Fibroblast of lung (primary cell): ENCODE results near the gene ROR2. TPM values are rescaled to one million over a fixed set of nuclear protein-coding genes. Genes with fewer than 3 reads are reported as not detected.

ENCODE experiments used
- DNase-seq, 2 donors: peaks; one replicate each; pipeline versions ENCODE4 v3.0.0 to v3.0.0-alpha.2; 2010; ENCODE audit warnings: low read depth in 2 of 2
- H2AFZ ChIP-seq: 2 replicates; pipeline ENCODE4 v1.5.1; 2012; ENCODE audit warnings: low read length, control low read depth, inconsistent platforms
- H3K27ac ChIP-seq: 2 replicates; pipeline ENCODE4 v1.5.1; 2011; ENCODE audit warnings: low read length, control low read depth; ENCODE audit not compliant: insufficient read depth
- H3K27me3 ChIP-seq: 2 replicates; pipeline ENCODE4 v1.5.1; 2011; ENCODE audit warnings: mild to moderate bottlenecking, low read length; ENCODE audit not compliant: control insufficient read depth, insufficient read depth
- H3K36me3 ChIP-seq: 2 replicates; pipeline ENCODE4 v1.5.1; 2011; ENCODE audit warnings: low read length; ENCODE audit not compliant: control insufficient read depth, insufficient read depth
- H3K4me1 ChIP-seq: 2 replicates; pipeline ENCODE4 v1.5.1; 2011; ENCODE audit warnings: low read length; ENCODE audit not compliant: control insufficient read depth, insufficient read depth; ENCODE audit errors: extremely low read depth
- H3K4me2 ChIP-seq: 2 replicates; pipeline ENCODE4 v1.5.1; 2011; ENCODE audit warnings: low read length, control low read depth; ENCODE audit not compliant: insufficient read depth; ENCODE audit errors: extremely low read depth
- H3K4me3 ChIP-seq, 4 experiments: fragments of 200-600 bp in 1 of 4; sonication (generic) in 1 of 4; replicated peaks in 1 of 4; 2 replicates each; pipeline ENCODE4 v1.5.1; 2011 to 2016; ENCODE audit warnings: low read length in 4 of 4, low read depth in 3 of 4, mild to moderate bottlenecking in 3 of 4, control low read depth in 2 of 4, inconsistent platforms in 1 of 4, mixed read lengths in 1 of 4; ENCODE audit not compliant: insufficient read depth in 1 of 4; ENCODE audit errors: control extremely low read depth in 1 of 4
- H3K79me2 ChIP-seq: 2 replicates; pipeline ENCODE4 v1.5.1; 2012; ENCODE audit warnings: mild to moderate bottlenecking, low read length, inconsistent platforms; ENCODE audit not compliant: control insufficient read depth, insufficient read depth
- H3K9ac ChIP-seq: 2 replicates; pipeline ENCODE4 v1.5.1; 2011; ENCODE audit warnings: mild to moderate bottlenecking, low read length, control low read depth; ENCODE audit not compliant: insufficient read depth
- H3K9me3 ChIP-seq: 2 replicates; pipeline ENCODE4 v1.5.1; 2012; ENCODE audit warnings: low read depth, low read length; ENCODE audit not compliant: control insufficient read depth, insufficient read depth
- H4K20me1 ChIP-seq: 2 replicates; pipeline ENCODE4 v1.5.1; 2011; ENCODE audit warnings: low read length; ENCODE audit not compliant: control insufficient read depth, insufficient read depth; ENCODE audit errors: extremely low read depth
- CTCF ChIP-seq, 2 donors: IDR thresholded peaks in 1 of 2; conservative IDR thresholded peaks in 1 of 2; 1 replicate in 1 of 2; 2 replicates in 1 of 2; pipeline ENCODE4 v1.5.1; 2011 to 2012; ENCODE audit warnings: low read length in 2 of 2, control low read depth in 1 of 2, inconsistent platforms in 1 of 2, low read depth in 1 of 2, mild to moderate bottlenecking in 1 of 2
- EZH2 ChIP-seq: IDR thresholded peaks from 2 replicates; pipeline ENCODE4 v1.5.1; 2012; ENCODE audit warnings: low read length, control low read depth, mild to moderate bottlenecking; ENCODE audit errors: missing control alignments
- polyA plus RNA-seq, 2 donors: library from polyadenylated mRNA; depleted of rRNA in 1 of 2; stranded (reverse) in 1 of 2; unstranded in 1 of 2; fragments of >200 nt; gene quantifications; 2 replicates each; pipeline ENCODE4 v1.2.1, GENCODE V29; 2011 to 2012; ENCODE audit warnings: missing spikeins in 1 of 2
- total RNA-seq: library from RNA; depleted of rRNA; stranded (reverse); fragments of >200 nt; gene quantifications from 2 replicates; pipeline ENCODE4 v1.2.1, GENCODE V29; 2014

The ROR2 gene
- total and polyA plus RNA-seq, 2 donors (not counting 1 experiment from before 2014, with no cell fraction given), result 2.3 to 27.9 TPM

GRCh38 chr9:91865041-91865440, 85.0 kb downstream of the ROR2 start:
- peak in 1 of 2 donors; percentile 14 for DNase-seq
- Histone ChIP-seq H3K4me3 (no peak overlapping the region), H3K4me2 (no peak overlapping the region), H3K27me3 (no peaks in the 10 kb centered on the region), H2AFZ (no peak overlapping the region), H3K36me3 (no peaks in the 10 kb centered on the region), H3K9ac (no peak overlapping the region), H3K9me3 (no peaks in the 10 kb centered on the region), H3K4me1 (no peaks in the 10 kb centered on the region), H4K20me1 (no peaks in the 10 kb centered on the region), H3K27ac (no peak overlapping the region), H3K79me2 (no peaks in the 10 kb centered on the region)
- no peak for TF ChIP-seq CTCF (conservative IDR thresholded peaks at IDR 0.05 in 1 of 2, IDR thresholded peaks at IDR 0.05 in 1 of 2; ENCODE audit: low read depth in 1 of 2, low read length in 2 of 2)
- no peak for TF ChIP-seq EZH2

- TF ChIP-seq CTCF (conservative IDR thresholded peaks at IDR 0.05 in 1 of 2, IDR thresholded peaks at IDR 0.05 in 1 of 2; ENCODE audit: low read depth in 1 of 2, low read length in 2 of 2) (no peak), EZH2 (no peak)
- DNase-seq, result peak; percentile 14 to 55
- H3K79me2 ChIP-seq, result no peaks in the 10 kb centered on the region
- no peaks in the 10 kb centered on the region for H4K20me1 ChIP-seq
- H3K4me3 ChIP-seq, result no peak overlapping the region
- H3K9me3 ChIP-seq, result no peaks in the 10 kb centered on the region
- no peaks in the 10 kb centered on the region for H3K27me3 ChIP-seq
- no peak overlapping the region for H3K4me2 ChIP-seq
- no peak overlapping the region for H3K9ac ChIP-seq
- H2AFZ ChIP-seq, result no peak overlapping the region
- H3K36me3 ChIP-seq, result no peaks in the 10 kb centered on the region
- no peaks in the 10 kb centered on the region for H3K4me1 ChIP-seq
- H3K27ac ChIP-seq, result no peak overlapping the region
Measured at GRCh38 chr9:91864380-91864779, 85.6 kb downstream of the ROR2 start.

GRCh38 chr9:91863469-91863868, 86.6 kb downstream of the ROR2 start:
- Histone ChIP-seq H3K9ac (no peak overlapping the region), H4K20me1 (no peaks in the 10 kb centered on the region), H3K36me3 (no peaks in the 10 kb centered on the region), H3K27me3 (no peaks in the 10 kb centered on the region), H2AFZ (no peak overlapping the region), H3K4me2 (no peak overlapping the region), H3K79me2 (no peaks in the 10 kb centered on the region), H3K27ac (no peak overlapping the region), H3K4me3 (no peak overlapping the region), H3K4me1 (no peaks in the 10 kb centered on the region), H3K9me3 (no peaks in the 10 kb centered on the region)
- TF ChIP-seq EZH2 (no peak), CTCF (conservative IDR thresholded peaks at IDR 0.05 in 1 of 2, IDR thresholded peaks at IDR 0.05 in 1 of 2; ENCODE audit: low read depth in 1 of 2, low read length in 2 of 2) (no peak)
- DNase-seq, result no peak
